ENCODE measurements around the gene USP31.

The USP31 gene

DNA sequence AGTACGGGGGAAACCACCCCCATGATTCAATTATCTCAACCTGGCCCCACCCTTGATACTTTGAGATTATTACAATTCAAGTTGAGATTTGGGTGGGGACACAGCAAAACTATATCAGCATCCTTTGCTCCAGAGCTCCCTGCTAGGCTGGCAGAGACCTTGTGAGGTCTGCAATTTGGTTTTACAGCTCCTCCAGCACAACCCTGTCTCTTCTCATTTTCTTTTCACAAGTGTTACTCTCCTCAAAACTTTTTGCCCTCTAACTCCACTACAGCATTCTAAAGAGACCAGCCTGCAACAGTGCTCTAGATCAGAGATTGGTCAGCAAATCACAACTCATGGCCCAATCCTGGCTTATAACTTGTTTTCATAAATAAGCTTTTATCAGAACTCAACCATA is 114.0 kb downstream of the USP31 start:
- in situ Hi-C loops (cut with HindIII; ENCODE audit: low sequenced_read_pairs) = no loop called here

DNA sequence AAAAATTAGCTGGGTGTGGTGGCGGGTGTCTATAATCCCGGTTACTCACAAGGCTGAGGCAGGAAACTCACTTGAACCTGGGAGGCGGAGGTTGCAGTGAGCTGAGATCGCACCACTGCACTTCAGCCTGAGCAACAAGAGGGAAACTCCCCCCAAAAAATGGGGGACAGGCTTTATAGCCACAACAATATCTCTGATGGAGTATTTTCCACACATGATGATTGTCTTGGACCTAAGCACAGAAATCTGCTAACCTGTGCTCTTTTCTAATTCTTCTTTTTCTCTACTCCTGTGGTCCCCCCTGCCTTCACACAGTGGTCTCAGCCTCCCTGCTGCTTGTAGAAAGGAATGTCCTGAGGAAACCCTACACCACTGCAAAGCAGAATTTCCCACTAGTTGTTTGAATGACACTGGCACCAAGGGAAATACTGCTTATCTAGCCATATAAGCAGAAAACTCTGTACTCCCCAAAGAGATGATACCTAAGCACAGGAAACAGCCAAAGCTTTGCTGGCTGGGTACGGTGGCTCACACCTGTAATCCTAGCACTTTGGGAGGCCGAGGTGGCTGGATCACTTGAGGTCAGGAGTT is 117.6 kb downstream of the USP31 start:
- in situ Hi-C loops (cut with HindIII; ENCODE audit: low sequenced_read_pairs) = no loop called here

DNA sequence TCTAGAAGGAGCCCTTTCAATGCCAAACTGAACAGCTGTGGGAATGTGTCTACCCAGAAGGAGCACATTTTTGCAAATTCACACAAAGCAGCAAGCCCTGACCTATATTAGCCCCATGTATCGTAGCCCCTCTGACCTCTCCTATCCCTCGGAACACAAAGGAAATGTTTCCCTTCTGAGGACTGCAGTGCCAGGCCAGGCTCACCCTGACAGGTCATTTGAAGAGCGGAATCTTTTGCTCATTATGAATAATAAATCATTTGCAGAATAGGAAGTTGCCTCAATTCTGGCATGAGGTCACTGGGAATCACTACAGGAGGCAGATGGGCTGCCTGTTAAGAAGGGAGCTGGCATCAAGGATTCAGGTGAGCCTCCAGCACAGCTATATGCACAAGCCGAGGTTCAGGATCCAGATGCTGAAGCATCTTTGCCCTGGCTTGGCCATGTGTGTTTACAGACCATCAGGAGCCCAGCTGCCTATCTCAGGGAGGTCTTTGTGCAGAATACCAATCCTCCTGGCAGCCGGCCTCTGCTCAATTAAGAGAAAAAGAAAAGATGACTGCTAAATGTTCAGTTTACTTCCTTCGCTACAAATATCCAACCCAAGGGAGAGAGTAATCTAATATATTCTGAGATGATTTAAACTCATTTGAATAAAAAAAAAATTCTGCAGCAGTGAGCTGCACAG is 119.4 kb downstream of the USP31 start:
- in situ Hi-C loops (cut with HindIII; ENCODE audit: low sequenced_read_pairs) = no loop called here

DNA sequence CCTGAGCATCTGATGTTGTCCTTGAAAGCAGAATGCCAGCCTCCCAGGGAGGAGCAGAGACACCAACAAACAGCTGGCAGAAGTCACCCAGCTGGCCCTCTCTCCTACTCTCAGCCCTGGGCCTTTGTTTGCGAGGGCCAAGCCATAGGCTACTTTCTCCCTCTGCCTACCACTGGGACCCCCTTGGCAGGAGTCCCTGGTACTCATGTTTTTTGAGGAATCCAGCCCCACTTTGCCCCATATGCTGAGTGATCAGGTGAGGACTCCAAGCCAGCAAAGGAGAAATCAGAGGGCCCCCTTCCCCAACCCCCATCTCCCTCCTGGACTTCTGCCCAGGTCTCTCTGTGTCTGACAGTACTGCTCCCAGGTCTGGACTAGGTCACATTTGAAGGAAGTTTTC is 121.9 kb downstream of the USP31 start:
- in situ Hi-C loops (cut with HindIII; ENCODE audit: low sequenced_read_pairs) = no loop called here

DNA sequence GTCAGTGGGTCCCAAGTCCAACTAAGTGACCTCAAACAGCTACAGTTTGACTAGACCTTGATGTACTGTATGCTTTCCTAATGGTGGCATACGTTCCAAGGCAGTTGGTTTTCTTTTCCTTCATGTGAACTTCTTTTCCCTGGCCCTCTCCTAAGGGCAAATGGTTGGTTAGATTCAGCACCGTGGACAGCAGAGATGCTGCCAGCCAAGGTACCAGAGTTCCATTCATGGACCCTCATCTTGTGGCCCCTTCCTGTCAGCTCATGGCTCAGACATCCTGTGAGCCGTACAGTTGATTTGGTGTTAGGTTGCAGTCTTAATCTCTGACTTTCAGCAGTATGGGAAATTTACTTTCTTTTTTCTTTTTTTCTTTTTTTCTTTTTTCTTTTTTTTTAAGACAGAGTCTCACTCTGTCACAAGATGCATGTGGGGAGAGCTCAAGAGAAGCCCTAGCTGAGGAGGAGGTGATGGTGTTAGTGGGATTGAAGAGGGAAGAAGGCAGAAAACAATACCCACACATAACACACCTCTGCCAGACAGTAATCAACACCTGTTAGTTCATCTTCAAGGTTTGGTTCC is 122.4 kb downstream of the USP31 start:
- in situ Hi-C loops (cut with HindIII; ENCODE audit: low sequenced_read_pairs) = no loop called here

DNA sequence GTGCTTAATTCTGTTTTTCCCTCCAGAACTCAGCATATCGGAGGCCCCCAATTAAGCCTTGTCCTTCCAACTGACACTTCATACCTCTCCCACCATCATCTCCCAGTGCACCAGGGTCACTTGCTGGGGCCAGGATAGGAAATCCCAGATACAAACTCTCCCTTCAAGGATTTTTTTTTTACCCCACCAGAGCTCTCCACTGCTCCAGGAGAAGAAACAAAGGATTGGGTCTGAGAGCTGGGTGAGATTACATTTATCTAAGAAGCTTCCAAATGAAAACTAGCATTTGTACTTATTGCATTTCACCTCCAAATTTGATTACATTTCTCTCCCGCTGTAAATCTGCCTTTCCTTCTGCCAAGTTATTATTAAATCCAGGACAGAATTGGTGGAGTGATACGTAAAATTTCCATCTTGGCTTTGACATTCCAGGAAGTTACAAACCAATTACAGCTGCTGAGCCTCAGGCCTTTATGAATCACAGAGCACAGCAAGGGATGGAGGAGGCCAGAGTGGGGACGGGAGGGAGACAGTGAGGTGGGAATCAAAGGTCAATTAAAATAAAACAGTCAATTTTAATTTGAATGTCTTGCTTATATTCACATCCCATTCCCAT is 123.5 kb downstream of the USP31 start:
- in situ Hi-C loops (cut with HindIII; ENCODE audit: low sequenced_read_pairs) = no loop called here

DNA sequence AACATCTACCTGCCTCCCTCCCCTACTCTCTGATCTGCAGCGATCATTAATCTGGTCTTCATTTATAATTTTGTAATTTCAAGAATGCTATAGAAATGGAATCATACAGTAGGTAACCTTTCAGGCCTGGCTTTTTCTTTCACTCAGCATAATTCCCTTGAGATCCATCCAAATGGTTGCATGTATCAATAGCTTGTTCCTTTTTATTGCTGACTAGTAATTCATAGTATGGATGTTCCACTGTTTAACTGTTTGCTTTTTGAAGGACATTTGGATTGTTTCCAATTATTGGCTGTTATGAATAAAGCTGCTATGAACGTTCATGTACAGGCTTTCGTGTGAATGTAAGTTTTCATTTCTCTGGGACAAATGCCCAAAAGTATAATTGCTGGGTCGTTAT is 125.2 kb downstream of the USP31 start:
- in situ Hi-C loops (cut with HindIII; ENCODE audit: low sequenced_read_pairs) = no loop called here

DNA sequence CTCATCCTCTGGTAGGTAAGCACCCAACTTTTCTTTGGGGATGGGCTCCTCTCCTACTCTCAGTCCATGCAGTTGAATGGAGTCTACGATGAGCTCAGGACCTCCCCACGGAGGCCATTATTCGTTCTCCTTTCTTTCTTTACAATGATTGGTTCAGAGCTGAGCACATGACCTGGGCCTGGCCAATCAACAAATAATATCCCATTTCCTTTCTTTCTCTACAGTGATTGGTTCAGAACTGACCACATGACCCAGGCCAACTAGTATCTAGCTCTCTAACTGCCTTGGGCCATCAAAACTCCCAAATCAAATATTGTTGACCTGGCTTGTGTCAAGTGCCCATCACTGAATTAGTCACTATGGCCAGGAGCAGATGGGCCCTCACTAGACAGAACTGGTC is 129.2 kb downstream of the USP31 start:
- in situ Hi-C loops (cut with HindIII; ENCODE audit: low sequenced_read_pairs) = no loop called here

DNA sequence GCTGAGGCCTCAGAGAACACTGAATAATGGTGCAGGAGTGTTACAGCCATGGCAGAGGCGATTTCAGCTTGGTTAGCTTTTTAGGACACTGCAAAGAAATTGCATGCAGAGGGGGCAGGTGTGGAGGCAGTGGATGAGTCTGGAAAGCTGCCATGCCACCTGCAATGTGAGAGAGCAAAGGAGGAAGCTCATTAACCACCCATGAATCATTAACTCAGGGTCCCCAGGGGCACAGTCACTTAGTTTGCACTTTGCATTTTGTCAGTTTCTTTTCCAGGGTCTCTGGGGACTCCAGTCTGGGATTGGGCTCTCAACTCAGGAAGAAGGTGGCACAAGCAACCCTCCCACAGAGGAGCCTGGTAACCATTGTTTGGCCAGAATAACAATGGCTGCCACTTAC is 132.9 kb downstream of the USP31 start:
- in situ Hi-C loops (cut with HindIII; ENCODE audit: low sequenced_read_pairs) = no loop called here

DNA sequence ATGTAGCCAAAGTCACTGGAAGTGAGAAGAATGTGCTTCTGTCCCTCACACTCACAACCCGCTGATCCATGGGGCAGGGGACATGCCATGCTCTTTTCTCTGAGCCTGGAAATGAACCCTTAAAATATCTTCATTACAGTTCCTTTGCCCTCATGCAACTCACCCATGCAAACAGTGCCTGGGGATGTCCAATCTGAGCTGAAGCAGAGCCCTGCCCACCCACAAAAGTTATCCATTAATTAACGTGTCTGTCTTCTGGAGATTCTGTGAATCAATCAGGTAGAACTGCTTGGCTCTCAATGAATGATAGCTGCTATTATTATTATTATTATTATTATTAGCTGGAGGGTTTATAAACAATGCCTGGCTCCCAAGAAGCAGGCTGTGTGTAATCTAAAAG is 133.7 kb downstream of the USP31 start:
- in situ Hi-C loops (cut with HindIII; ENCODE audit: low sequenced_read_pairs) = no loop called here

DNA sequence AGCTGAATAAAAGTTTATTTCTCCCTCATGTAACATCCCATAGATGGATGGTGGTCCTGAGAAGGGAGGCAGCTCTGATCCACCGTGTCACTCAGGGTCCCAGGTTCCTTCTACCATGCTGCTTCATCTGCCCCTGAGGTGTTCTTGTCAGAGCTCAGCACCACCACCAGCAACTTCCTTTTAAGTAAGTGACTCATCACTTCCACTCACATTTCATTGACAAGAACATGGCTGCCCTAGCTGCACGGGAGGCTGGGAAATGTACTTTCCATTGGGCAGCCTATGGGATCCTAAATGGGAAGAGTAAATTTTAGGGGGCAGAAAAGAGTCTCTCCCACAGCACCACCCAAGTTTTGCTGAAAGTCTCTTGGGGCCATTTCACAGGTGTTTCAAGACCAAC is 134.7 kb downstream of the USP31 start:
- in situ Hi-C loops (cut with HindIII; ENCODE audit: low sequenced_read_pairs) = no loop called here

Measured in endothelial cell of hepatic sinusoid (primary cell).